SIG-M5 treated with dmso at 0.1 percent for 504 hours (cell line): ENCODE measurements around the gene DAP.
A peak's percentile ranks its signal among the peaks of the same experiment; 100 is the strongest.
"Not testable (repeated sequence)": the region's sequence is repeated elsewhere in the genome, so short reads cannot be mapped to it uniquely, and the experiment has no call there.

Experiments used
- DNase-seq: peaks from one replicate; lab custom pipeline; 2025; ENCODE audit not compliant: unreplicated experiment; lab: John Stamatoyannopoulos, UW

DAP gene

GRCh38 chr5:10735569-10736276 lies 25.3 kb downstream of the DAP start:
- DNase-seq, result peak; percentile 42

GRCh38 chr5:10734832-10735523 lies 26.1 kb downstream of the DAP start:
- DNase-seq, result no peak

- no peak for DNase-seq
Observed at GRCh38 chr5:10734037-10734709, 26.9 kb downstream of the DAP start.

GRCh38 chr5:10733426-10733825 lies 27.6 kb downstream of the DAP start:
- DNase-seq, result no peak

- DNase-seq, result no peak
Observed at GRCh38 chr5:10731913-10732312, 29.1 kb downstream of the DAP start.

GRCh38 chr5:10730043-10730351 lies 31.0 kb downstream of the DAP start:
- DNase-seq, result no peak

GRCh38 chr5:10729320-10730042 lies 31.6 kb downstream of the DAP start:
- DNase-seq, result peak; percentile 79

GRCh38 chr5:10728679-10729078 lies 32.4 kb downstream of the DAP start:
- DNase-seq, result no peak

- DNase-seq, result no peak
Observed at GRCh38 chr5:10727861-10728260, 33.2 kb downstream of the DAP start.

- DNase-seq, result no peak
Observed at GRCh38 chr5:10726913-10727517, 34.0 kb downstream of the DAP start.

- no peak for DNase-seq
Observed at GRCh38 chr5:10726179-10726912, 34.7 kb downstream of the DAP start.

GRCh38 chr5:10725636-10726035 lies 35.4 kb downstream of the DAP start:
- no peak for DNase-seq

- DNase-seq, result no peak
Observed at GRCh38 chr5:10724781-10725507, 36.1 kb downstream of the DAP start.

GRCh38 chr5:10723514-10723913 lies 37.5 kb downstream of the DAP start:
- no peak for DNase-seq

- not testable (repeated sequence) for DNase-seq
Observed at GRCh38 chr5:10720766-10721165, 40.3 kb downstream of the DAP start.

- no peak for DNase-seq
Observed at GRCh38 chr5:10719965-10720364, 41.1 kb downstream of the DAP start.

GRCh38 chr5:10718617-10719016 lies 42.4 kb downstream of the DAP start:
- not testable (repeated sequence) for DNase-seq

- DNase-seq, result not testable (repeated sequence)
Observed at GRCh38 chr5:10716825-10717224, 44.2 kb downstream of the DAP start.

GRCh38 chr5:10715605-10716290 lies 45.3 kb downstream of the DAP start:
- no peak for DNase-seq
